PC-3 (cell line): ENCODE measurements around the gene PAF1. TPM values are rescaled to one million over a fixed set of nuclear protein-coding genes. Genes with fewer than 3 reads are reported as not detected.

ENCODE experiments used
- ATAC-seq: fragments of 200-7000 bp; cut with Tn5 transposase; 2 replicates; pipeline ENCODE4 v1.9.1; 2020; ENCODE audit warnings: mild to moderate bottlenecking, moderate library complexity
- BruUV-seq: library from RNA; stranded (reverse); fragments of 400-500 nt; replicated peaks from 2 replicates; lab custom pipeline; 2021; lab: Mats Ljungman, UMichigan
- CTCF ChIA-PET: fragments of 300-600 bp; sonication (Branson Sonifier 250); formaldehyde crosslinking; loops from one replicate; lab custom pipeline; 2022; ENCODE audit warnings: antibody characterized with exemption; lab: Charles Lee
- POLR2A ChIA-PET: fragments of 300-600 bp; sonication (Branson Sonifier 250); formaldehyde crosslinking; loops from one replicate; lab custom pipeline; 2022; ENCODE audit warnings: antibody characterized with exemption; ENCODE audit not compliant: unreplicated experiment; lab: Charles Lee
- DNase-seq: peaks from one replicate; pipeline ENCODE4 v3.0.0-alpha.2; 2015
- H2AFZ ChIP-seq: fragments of 300-600 bp; sonication (generic); 2 replicates; pipeline ENCODE4 v1.6.0; 2016; ENCODE audit warnings: antibody characterized with exemption, low read length
- H3F3A ChIP-seq: fragments of 300-600 bp; sonication (generic); one replicate; pipeline ENCODE4 v1.6.0; 2017; ENCODE audit warnings: antibody characterized with exemption, low read length, control low read depth, mild to moderate bottlenecking; ENCODE audit not compliant: unreplicated experiment
- H3K27ac ChIP-seq: fragments of 300-600 bp; sonication (generic); 2 replicates; pipeline ENCODE4 v1.5.1; 2016; ENCODE audit warnings: mild to moderate bottlenecking, low read length
- H3K27me3 ChIP-seq: fragments of 300-600 bp; sonication (generic); 2 replicates; pipeline ENCODE4 v1.6.1; 2016; ENCODE audit warnings: low read length, mixed read lengths
- H3K36me3 ChIP-seq: fragments of 300-600 bp; sonication (generic); 2 replicates; pipeline ENCODE4 v1.6.1; 2016; ENCODE audit warnings: low read depth, mixed run types, low read length, mixed read lengths
- H3K4me1 ChIP-seq: fragments of 300-600 bp; sonication (generic); 2 replicates; pipeline ENCODE4 v1.5.1; 2016; ENCODE audit warnings: low read length; ENCODE audit not compliant: insufficient read depth
- H3K4me2 ChIP-seq: fragments of 300-600 bp; sonication (generic); 2 replicates; pipeline ENCODE4 v1.6.0; 2016; ENCODE audit warnings: low read length
- H3K4me3 ChIP-seq: fragments of 300-600 bp; sonication (generic); 2 replicates; pipeline ENCODE4 v1.5.1; 2016; ENCODE audit warnings: mild to moderate bottlenecking, low read length, mixed read lengths
- H3K79me2 ChIP-seq: fragments of 300-600 bp; sonication (generic); 2 replicates; pipeline ENCODE4 v1.6.1; 2017; ENCODE audit warnings: low read length, mixed read lengths
- H3K9ac ChIP-seq: fragments of 300-600 bp; sonication (generic); 2 replicates; pipeline ENCODE4 v1.6.0; 2016; ENCODE audit warnings: mild to moderate bottlenecking, low read length
- H3K9me2 ChIP-seq: fragments of 300-600 bp; sonication (generic); replicated peaks from 2 replicates; pipeline ENCODE4 v1.6.1; 2016; ENCODE audit warnings: mixed run types, low read length, mixed read lengths
- H3K9me3 ChIP-seq: fragments of 300-600 bp; sonication (generic); 2 replicates; pipeline ENCODE4 v1.6.1; 2016; ENCODE audit warnings: low read length, mixed read lengths
- H4K20me1 ChIP-seq: fragments of 300-600 bp; sonication (generic); 2 replicates; pipeline ENCODE4 v1.6.1; 2016; ENCODE audit warnings: low read length, mixed read lengths
- CTCF ChIP-seq: fragments of 300-600 bp; sonication (generic); conservative IDR thresholded peaks from 2 replicates; pipeline ENCODE4 v1.5.1; 2017; ENCODE audit warnings: antibody characterized with exemption, low read depth, mild to moderate bottlenecking, low read length
- EZH2 ChIP-seq: fragments of 300-600 bp; sonication (generic); IDR thresholded peaks from one replicate; pipeline ENCODE4 v1.6.1; 2017; ENCODE audit warnings: antibody characterized with exemption, mild to moderate bottlenecking, low read length; ENCODE audit not compliant: unreplicated experiment
- EZH2phosphoT487 ChIP-seq: fragments of 300-600 bp; sonication (generic); IDR thresholded peaks from 2 replicates; pipeline ENCODE4 v1.6.1; 2018; ENCODE audit warnings: mild to moderate bottlenecking, antibody characterized with exemption, low read length, borderline replicate concordance
- intact Hi-C: fragments of 100-400 bp; cut with micrococcal nuclease; formaldehyde crosslinking; loops from 2 replicates; pipeline ENCODE4 v1.9.0; 2023
- total RNA-seq: library from RNA; depleted of rRNA; stranded (reverse); fragments of >200 nt; gene quantifications from 2 replicates; pipeline ENCODE4 v1.2.3, GENCODE V29; 2014

PAF1 gene
- total RNA-seq, 1 experiment from 2014 or later: 50.7 TPM

DNA sequence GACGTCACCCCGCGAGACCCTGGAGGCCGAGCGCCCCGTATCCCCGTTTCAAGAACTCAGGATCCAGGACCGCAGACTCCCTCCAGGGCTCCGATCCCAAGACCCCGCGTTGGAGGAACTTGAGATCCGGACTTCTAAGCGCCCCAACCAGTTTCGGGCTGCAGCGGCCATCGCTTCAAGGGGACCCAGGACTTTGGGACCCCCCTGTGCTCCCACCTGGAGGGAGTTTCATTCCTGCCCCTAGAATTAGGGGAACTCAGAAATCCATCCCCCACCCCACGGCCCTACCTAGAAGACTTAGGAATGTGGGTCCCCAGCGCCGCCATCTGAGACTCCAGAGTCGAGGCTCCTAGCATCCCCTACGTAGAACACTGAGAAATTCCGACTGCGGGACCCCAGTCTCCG lies 22.0 kb upstream of the PAF1 start:
- ChIA-PET CTCF (no interaction called here), POLR2A (no interaction called here)
- Histone ChIP-seq H3K4me3 (peak overlapping the region; percentile 93), H3K9ac (peak overlapping the region; percentile 90), H3K36me3 (peaks cover 6% of the 10 kb centered on the region), H3K27ac (peak overlapping the region; percentile 53), H3K4me1 (peaks cover 30% of the 10 kb centered on the region), H3F3A (no peaks in the 10 kb centered on the region), H3K27me3 (no peaks in the 10 kb centered on the region), H3K9me3 (no peaks in the 10 kb centered on the region), H4K20me1 (peaks cover 9% of the 10 kb centered on the region), H3K4me2 (peak overlapping the region; percentile 98), H3K9me2 (no peaks in the 10 kb centered on the region), H2AFZ (peak overlapping the region; percentile 65), H3K79me2 (peaks cover 10% of the 10 kb centered on the region)
- DNase-seq: no peak
- no TSS peak for BruUV-seq
- intact Hi-C loops: loop anchor here (2.0 kb wide), 1 partner anchor 18 kb away; no protein-coding TSS in a partner anchor
- TF ChIP-seq CTCF (peak; percentile 8; the same call in 1 of the 2 replicates), EZH2phosphoT487 (no peak), EZH2 (no peak)
- ATAC-seq: no peak

GRCh38 chr19:39412100-39412866 lies 21.4 kb upstream of the PAF1 start, which contains the start of gene PLEKHG2:
PLEKHG2 (plus strand) TSS chr19:39412669; CDS start chr19:39414087, 1,418 bp downstream.
- Histone ChIP-seq H3K4me1 (peaks cover 30% of the 10 kb centered on the region), H3K79me2 (peaks cover 16% of the 10 kb centered on the region), H3K9ac (peak within 1 kb of the TSS; percentile 90), H3K27me3 (no peaks in the 10 kb centered on the region), H2AFZ (peak within 1 kb of the TSS; percentile 65), H4K20me1 (peaks cover 14% of the 10 kb centered on the region), H3F3A (no peaks in the 10 kb centered on the region), H3K9me3 (no peaks in the 10 kb centered on the region), H3K4me3 (peak within 1 kb of the TSS; percentile 93), H3K36me3 (peaks cover 9% of the 10 kb centered on the region), H3K9me2 (no peaks in the 10 kb centered on the region), H3K4me2 (peak within 1 kb of the TSS; percentile 98), H3K27ac (peak within 1 kb of the TSS; percentile 83)
- intact Hi-C loops: loop anchor here (2.0 kb wide), 1 partner anchor 19 kb away; no protein-coding TSS in a partner anchor
- CTCF ChIA-PET: interaction anchor here (1.0 kb wide), 1 partner anchor 10 kb away, joined by 3 read pairs; no protein-coding TSS in a partner anchor
- no TSS peak for BruUV-seq
- POLR2A ChIA-PET: no interaction called here
- ATAC-seq (peak; percentile 62), DNase-seq (peak; percentile 98)
- peak; percentile 73 for TF ChIP-seq CTCF
- TF ChIP-seq EZH2: no peak

- Histone ChIP-seq H3K9me3 (no peaks in the 10 kb centered on the region), H3K27me3 (no peaks in the 10 kb centered on the region), H3K79me2 (peaks cover 21% of the 10 kb centered on the region), H3K27ac (peak overlapping the region; percentile 83), H3K4me3 (peak overlapping the region; percentile 52), H2AFZ (no peak overlapping the region), H3K4me2 (peak overlapping the region; percentile 90), H3K36me3 (peaks cover 9% of the 10 kb centered on the region), H3K9me2 (no peaks in the 10 kb centered on the region), H3K9ac (0 out of 2 replicates have a peak overlapping the region, but pooled peaks have one; percentile 2), H4K20me1 (peaks cover 19% of the 10 kb centered on the region), H3K4me1 (peaks cover 30% of the 10 kb centered on the region), H3F3A (no peaks in the 10 kb centered on the region)
- no TSS peak for BruUV-seq
- ChIA-PET CTCF (interaction anchor here (1.0 kb wide), 1 partner anchor 9 kb away, joined by 3 read pairs; no protein-coding TSS in a partner anchor), POLR2A (no interaction called here)
- no peak for TF ChIP-seq EZH2
- TF ChIP-seq CTCF: peak; percentile 91
- intact Hi-C loops: loop anchor here (1.0 to 2.0 kb wide), 2 partner anchors 14 to 19 kb away; no protein-coding TSS in a partner anchor
- ATAC-seq: peak; percentile 39
- peak; percentile 86 for DNase-seq
Measured at GRCh38 chr19:39411832-39412099, 20.9 kb upstream of the PAF1 start.
